NB4 (cell line): ENCODE measurements around the gene MAST4.

Source experiments
- DNase-seq: peaks from one replicate; pipeline ENCODE4 v3.0.0; 2010; ENCODE audit warnings: low read depth
- H3K4me3 ChIP-seq: one replicate; pipeline ENCODE4 v1.5.1; 2011; ENCODE audit warnings: mild to moderate bottlenecking, low read depth, low read length, moderate library complexity
- CTCF ChIP-seq: IDR thresholded peaks from one replicate; pipeline ENCODE4 v1.5.1; 2012; ENCODE audit warnings: low read depth, low read length
- MYC ChIP-seq: IDR thresholded peaks from 2 replicates; pipeline ENCODE4 v1.6.1; 2011; ENCODE audit warnings: low read depth, low read length
- POLR2A ChIP-seq: IDR thresholded peaks from 2 replicates; pipeline ENCODE4 v1.6.1; 2011; ENCODE audit warnings: mild to moderate bottlenecking; ENCODE audit not compliant: insufficient read length; ENCODE audit errors: extremely low read depth
- TF ChIP-seq, protein P1 (sequence below): IDR thresholded peaks from 2 replicates; pipeline ENCODE4 v1.6.1; 2011; ENCODE audit warnings: low read depth, low read length

MAST4 gene

GRCh38 chr5:67143549-67143948 lies 547.4 kb downstream of the MAST4 start:
- TF ChIP-seq, protein P1, sequence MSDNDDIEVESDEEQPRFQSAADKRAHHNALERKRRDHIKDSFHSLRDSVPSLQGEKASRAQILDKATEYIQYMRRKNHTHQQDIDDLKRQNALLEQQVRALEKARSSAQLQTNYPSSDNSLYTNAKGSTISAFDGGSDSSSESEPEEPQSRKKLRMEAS = no peak
- DNase-seq = no peak
- H3K4me3 ChIP-seq = no peak overlapping the region

GRCh38 chr5:67144183-67144639 lies 548.0 kb downstream of the MAST4 start:
- no peak for DNase-seq
- H3K4me3 ChIP-seq = no peak overlapping the region
- TF ChIP-seq POLR2A (no peak), CTCF (no peak), MYC (no peak)
- TF ChIP-seq, protein P1 = no peak

DNA sequence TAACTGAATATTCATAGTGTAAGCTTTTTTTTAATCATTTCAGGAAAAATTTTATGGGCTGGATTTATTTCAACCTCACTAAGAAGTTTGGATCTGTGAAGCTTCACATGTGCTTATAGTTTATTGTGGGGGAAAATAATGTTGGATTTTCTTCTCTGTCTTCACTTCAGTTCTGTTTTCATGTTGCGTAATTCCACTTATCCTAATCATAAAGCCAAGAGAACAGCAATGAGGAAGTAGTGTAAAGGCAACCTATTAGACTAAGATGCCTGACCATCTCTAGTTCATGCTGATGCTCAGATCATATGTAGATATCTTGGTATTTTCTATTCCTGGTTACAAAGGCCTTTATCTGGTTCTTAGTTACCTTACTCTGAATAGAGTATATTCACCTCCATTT lies 550.4 kb downstream of the MAST4 start:
- no peak for TF ChIP-seq POLR2A
- no peak for TF ChIP-seq MYC
- TF ChIP-seq CTCF = no peak
- TF ChIP-seq, protein P1 = no peak
- DNase-seq = peak; percentile 41
- H3K4me3 ChIP-seq = no peak overlapping the region

DNA sequence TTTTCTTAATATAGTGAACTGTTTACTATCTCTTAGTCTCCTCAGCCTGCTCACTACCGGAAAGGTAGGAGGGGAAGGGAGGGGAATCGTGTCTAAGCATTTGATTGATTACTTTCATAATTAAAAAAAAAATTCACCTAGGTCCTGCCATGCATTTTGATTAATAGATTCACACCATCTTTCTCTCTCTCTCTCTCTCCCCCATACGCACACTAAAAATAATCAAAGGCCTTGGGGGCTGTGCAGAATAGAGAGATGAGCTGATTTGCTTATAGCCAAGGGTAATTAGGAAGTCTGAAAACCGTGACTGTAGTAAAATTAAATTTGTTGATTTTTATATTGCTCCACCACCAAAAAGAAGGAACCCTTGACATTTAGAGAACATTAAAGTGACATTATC lies 550.8 kb downstream of the MAST4 start:
- no peak for DNase-seq
- TF ChIP-seq MYC = no peak
- TF ChIP-seq, protein P1 = no peak
- no peak overlapping the region for H3K4me3 ChIP-seq

- no peak for DNase-seq
- H3K4me3 ChIP-seq = no peak overlapping the region
- TF ChIP-seq, protein P1 = no peak
- TF ChIP-seq MYC (no peak), POLR2A (no peak)
Observed at GRCh38 chr5:67147760-67148159, 551.6 kb downstream of the MAST4 start.

GRCh38 chr5:67149057-67149950 lies 553.1 kb downstream of the MAST4 start:
- DNase-seq = no peak
- TF ChIP-seq, protein P1 = no peak
- TF ChIP-seq POLR2A = no peak
- no peak overlapping the region for H3K4me3 ChIP-seq

- TF ChIP-seq CTCF (no peak), MYC (no peak), POLR2A (no peak)
- TF ChIP-seq, protein P1 = no peak
- no peak for DNase-seq
- no peak overlapping the region for H3K4me3 ChIP-seq
Observed at GRCh38 chr5:67149951-67150523, 553.8 kb downstream of the MAST4 start.
